PC-3 (cell line): ENCODE data around the gene ATG2A.

Source experiments
- CTCF ChIP-seq: fragments of 300-600 bp; sonication (generic); conservative IDR thresholded peaks from 2 replicates; pipeline ENCODE4 v1.5.1; 2017; ENCODE audit warnings: antibody characterized with exemption, low read depth, mild to moderate bottlenecking, low read length
- EZH2 ChIP-seq: fragments of 300-600 bp; sonication (generic); IDR thresholded peaks from one replicate; pipeline ENCODE4 v1.6.1; 2017; ENCODE audit warnings: antibody characterized with exemption, mild to moderate bottlenecking, low read length; ENCODE audit not compliant: unreplicated experiment
- EZH2phosphoT487 ChIP-seq: fragments of 300-600 bp; sonication (generic); IDR thresholded peaks from 2 replicates; pipeline ENCODE4 v1.6.1; 2018; ENCODE audit warnings: mild to moderate bottlenecking, antibody characterized with exemption, low read length, borderline replicate concordance

DNA sequence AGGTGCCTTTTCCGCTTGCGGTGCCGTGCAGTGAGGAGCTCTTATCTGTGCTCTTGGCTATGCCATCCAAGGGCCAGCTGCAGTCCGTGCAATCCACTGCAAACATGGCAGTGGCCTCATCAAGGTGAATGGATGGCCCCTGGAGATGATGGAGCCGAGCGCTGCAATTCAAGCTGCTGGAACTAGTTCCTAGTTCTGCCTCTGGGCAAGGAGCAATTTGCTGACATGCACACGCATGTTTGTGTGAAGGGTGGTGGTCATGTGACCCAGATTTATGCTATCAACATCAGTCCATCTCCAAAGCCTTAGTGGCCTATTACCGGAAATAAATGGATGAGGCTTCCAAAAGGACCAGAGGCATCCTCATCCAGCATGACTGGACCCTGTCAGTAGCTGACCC, 35.5 kb downstream of the ATG2A start:
- TF ChIP-seq CTCF (no peak), EZH2 (no peak), EZH2phosphoT487 (no peak)
